ENCODE measurements around the gene SH3RF1. TPM values are rescaled to one million over a fixed set of nuclear protein-coding genes. Genes with fewer than 3 reads are reported as not detected.
"Not testable (repeated sequence)": the region's sequence is repeated elsewhere in the genome, so short reads cannot be mapped to it uniquely, and the experiment has no call there.

The SH3RF1 gene
- total and polyA plus RNA-seq, 2 of the 13 experiments (the other 11 are each of a cell fraction or from before 2014, with no cell fraction given) = 3.1 to 3.2 TPM

DNA sequence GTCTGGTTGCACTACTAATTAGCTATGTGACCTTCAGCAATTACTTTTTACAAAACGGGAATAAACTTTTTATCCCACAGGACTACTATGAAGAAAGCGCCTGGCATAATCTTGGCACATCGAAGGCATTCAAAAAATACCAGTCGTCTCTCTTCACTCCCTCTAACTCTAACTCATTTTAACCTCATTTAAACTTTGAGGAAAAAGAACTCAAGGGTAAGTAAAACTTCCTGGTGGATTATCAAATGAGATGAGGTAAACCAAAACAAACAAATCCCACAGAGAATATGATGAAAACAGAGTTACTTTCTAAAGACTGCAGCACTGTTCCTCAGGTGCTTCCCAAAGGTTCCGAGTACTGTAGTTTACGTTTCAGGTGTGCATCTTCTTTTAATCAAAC is 66.9 kb downstream of the SH3RF1 start (continued):
- no peak for TF ChIP-seq DMTF1 (CRISPR knock-in tag; IDR thresholded peaks at IDR 0.05)

DNA sequence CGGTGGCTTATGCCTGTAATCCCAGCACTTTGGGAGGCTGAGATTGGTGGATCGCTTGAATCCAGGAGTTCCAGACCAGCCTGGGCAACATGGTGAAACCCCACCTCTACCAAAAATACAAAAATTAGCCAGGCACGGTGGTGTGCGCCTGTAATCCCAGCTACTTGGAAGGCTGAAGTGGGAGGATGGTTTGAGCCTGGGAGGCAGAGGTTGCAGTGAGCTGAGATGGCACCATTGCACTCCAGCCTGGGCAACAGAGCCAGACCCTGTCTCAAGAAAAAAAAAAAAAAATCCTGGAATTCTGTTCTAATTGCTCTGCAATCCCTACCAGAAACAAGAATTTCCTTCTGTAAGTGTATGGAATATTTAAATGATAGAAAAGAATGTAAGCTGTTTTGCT is 67.5 kb downstream of the SH3RF1 start:
- peaks cover 44% of the 10 kb centered on the region for H3K4me1 ChIP-seq (ENCODE audit: insufficient read depth, low read length)
- ATAC-seq; H4K20me1 ChIP-seq (ENCODE audit: insufficient read depth, low read length); H3K36me3 ChIP-seq (replicated peaks in 1 of 2; ENCODE audit: control insufficient read depth in 1 of 2, insufficient read depth in 2 of 2, low read length in 2 of 2); intact Hi-C loops (cut with micrococcal nuclease; ENCODE audit: unreplicated experiment); FAIRE-seq; in situ Hi-C loops (cut with HindIII; ENCODE audit: extremely low pct_ligation_motif_present, low pct_unique_long_range_greater_than_20kb); POLR2A ChIA-PET; H3K27me3 ChIP-seq (ENCODE audit: control insufficient read depth in 1 of 2, insufficient read depth in 2 of 2, low read length in 2 of 2); H2AFZ ChIP-seq (ENCODE audit: low read length); H3K9ac ChIP-seq (ENCODE audit: insufficient read depth, low read depth, low read length); H3K9me3 ChIP-seq (ENCODE audit: low read length); H3K4me3 ChIP-seq (replicated peaks in 1 of 3; ENCODE audit: insufficient read depth in 1 of 3, low read depth in 2 of 3, low read length in 3 of 3); DNase-seq (ENCODE audit: low spot score); CTCF ChIA-PET (ENCODE audit: low intra/inter-chr PET ratio, low total read pairs); H3K79me2 ChIP-seq (ENCODE audit: insufficient read depth, low read length); H3K4me2 ChIP-seq (ENCODE audit: low read depth, low read length); BruUV-seq (replicated peaks); H3K27ac ChIP-seq (ENCODE audit: extremely low read length, insufficient read depth, low read length): not testable (repeated sequence)
- WGBS (ENCODE audit: low lambda C conversion rate) = 89% methylated on average over 4 of the region's 4 CpGs

- no peak overlapping the region for H3K9ac ChIP-seq (ENCODE audit: insufficient read depth, low read depth, low read length)
- H4K20me1 ChIP-seq (ENCODE audit: insufficient read depth, low read length) = no peaks in the 10 kb centered on the region
- FAIRE-seq = no peak
- TF ChIP-seq MAFK (conservative IDR thresholded peaks at IDR 0.05 in 1 of 2, IDR thresholded peaks at IDR 0.05 in 1 of 2; ENCODE audit: low read length in 2 of 2) (peak; percentile 65 to 72), E2F1 (CRISPR knock-in tag; IDR thresholded peaks at IDR 0.05) (no peak), MAFF (IDR thresholded peaks at IDR 0.05; ENCODE audit: low read depth, low read length) (peak; percentile 36; the same call in 1 of the 2 replicates), ZNF749 (CRISPR knock-in tag; IDR thresholded peaks at IDR 0.05; ENCODE audit: borderline replicate concordance) (no peak)
- TF ChIP-seq, protein P1, sequence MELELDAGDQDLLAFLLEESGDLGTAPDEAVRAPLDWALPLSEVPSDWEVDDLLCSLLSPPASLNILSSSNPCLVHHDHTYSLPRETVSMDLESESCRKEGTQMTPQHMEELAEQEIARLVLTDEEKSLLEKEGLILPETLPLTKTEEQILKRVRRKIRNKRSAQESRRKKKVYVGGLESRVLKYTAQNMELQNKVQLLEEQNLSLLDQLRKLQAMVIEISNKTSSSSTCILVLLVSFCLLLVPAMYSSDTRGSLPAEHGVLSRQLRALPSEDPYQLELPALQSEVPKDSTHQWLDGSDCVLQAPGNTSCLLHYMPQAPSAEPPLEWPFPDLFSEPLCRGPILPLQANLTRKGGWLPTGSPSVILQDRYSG (CRISPR knock-in tag; IDR thresholded peaks at IDR 0.05) = no peak
- no peaks in the 10 kb centered on the region for H3K36me3 ChIP-seq (replicated peaks in 1 of 2; ENCODE audit: control insufficient read depth in 1 of 2, insufficient read depth in 2 of 2, low read length in 2 of 2)
- no peak overlapping the region for H3K4me3 ChIP-seq (replicated peaks in 1 of 3; ENCODE audit: insufficient read depth in 1 of 3, low read depth in 2 of 3, low read length in 3 of 3)
- no TSS peak for BruUV-seq (replicated peaks)
- H3K27me3 ChIP-seq (ENCODE audit: control insufficient read depth in 1 of 2, insufficient read depth in 2 of 2, low read length in 2 of 2) = no peaks in the 10 kb centered on the region
- no peaks in the 10 kb centered on the region for H3K79me2 ChIP-seq (ENCODE audit: insufficient read depth, low read length)
- no peak overlapping the region for H2AFZ ChIP-seq (ENCODE audit: low read length)
- CTCF ChIA-PET (ENCODE audit: low intra/inter-chr PET ratio, low total read pairs) = no interaction called here
- POLR2A ChIA-PET = no interaction called here
- no peak overlapping the region for H3K4me2 ChIP-seq (ENCODE audit: low read depth, low read length)
- no peaks in the 10 kb centered on the region for H3K9me3 ChIP-seq (ENCODE audit: low read length)
- intact Hi-C loops (cut with micrococcal nuclease; ENCODE audit: unreplicated experiment) = no loop called here
- in situ Hi-C loops (cut with HindIII; ENCODE audit: extremely low pct_ligation_motif_present, low pct_unique_long_range_greater_than_20kb) = no loop called here
- DNase-seq (ENCODE audit: low spot score) = no peak
- peaks cover 40% of the 10 kb centered on the region for H3K4me1 ChIP-seq (ENCODE audit: insufficient read depth, low read length)
- 89% methylated on average over 1 of the region's 1 CpG for WGBS (ENCODE audit: low lambda C conversion rate)
- H3K27ac ChIP-seq (ENCODE audit: extremely low read length, insufficient read depth, low read length) = no peak overlapping the region
- ATAC-seq = no peak
Measured at GRCh38 chr4:169202878-169203277, 67.9 kb downstream of the SH3RF1 start.

Data from HepG2 (cell line).